Stimulated activated CD8-positive, alpha-beta memory T cell treated with anti-CD3 and anti-CD28 coated beads, Interleukin-15, amount 100 ng/mL, for 4 hours (primary cell): ENCODE data around the gene SUGT1.

ENCODE experiments used
- DNase-seq, 2 donors: peaks; one replicate each; pipeline ENCODE4 v3.0.0-alpha.2; 2020; ENCODE audit warnings: low read depth in 2 of 2

SUGT1 gene

DNA sequence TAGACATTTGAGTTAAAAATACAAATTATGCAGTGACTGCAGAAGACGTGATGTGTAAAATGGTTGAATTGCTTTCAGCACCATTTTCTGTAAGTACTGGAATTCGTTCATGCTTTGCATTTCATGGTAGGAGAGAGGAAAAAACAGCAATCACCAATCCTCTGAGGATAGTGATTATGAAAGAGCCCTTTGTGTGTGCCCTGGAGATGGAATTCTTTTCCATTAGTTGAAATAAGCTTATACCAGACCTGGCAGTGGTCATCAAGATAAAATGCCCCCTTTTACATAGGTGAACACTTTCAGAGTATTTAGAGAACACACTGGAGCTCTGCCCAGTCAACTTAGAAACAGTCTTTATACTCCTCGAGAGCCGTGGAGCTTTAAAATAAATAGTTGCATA, 85.3 kb downstream of the SUGT1 start:
- DNase-seq, result no peak

DNA sequence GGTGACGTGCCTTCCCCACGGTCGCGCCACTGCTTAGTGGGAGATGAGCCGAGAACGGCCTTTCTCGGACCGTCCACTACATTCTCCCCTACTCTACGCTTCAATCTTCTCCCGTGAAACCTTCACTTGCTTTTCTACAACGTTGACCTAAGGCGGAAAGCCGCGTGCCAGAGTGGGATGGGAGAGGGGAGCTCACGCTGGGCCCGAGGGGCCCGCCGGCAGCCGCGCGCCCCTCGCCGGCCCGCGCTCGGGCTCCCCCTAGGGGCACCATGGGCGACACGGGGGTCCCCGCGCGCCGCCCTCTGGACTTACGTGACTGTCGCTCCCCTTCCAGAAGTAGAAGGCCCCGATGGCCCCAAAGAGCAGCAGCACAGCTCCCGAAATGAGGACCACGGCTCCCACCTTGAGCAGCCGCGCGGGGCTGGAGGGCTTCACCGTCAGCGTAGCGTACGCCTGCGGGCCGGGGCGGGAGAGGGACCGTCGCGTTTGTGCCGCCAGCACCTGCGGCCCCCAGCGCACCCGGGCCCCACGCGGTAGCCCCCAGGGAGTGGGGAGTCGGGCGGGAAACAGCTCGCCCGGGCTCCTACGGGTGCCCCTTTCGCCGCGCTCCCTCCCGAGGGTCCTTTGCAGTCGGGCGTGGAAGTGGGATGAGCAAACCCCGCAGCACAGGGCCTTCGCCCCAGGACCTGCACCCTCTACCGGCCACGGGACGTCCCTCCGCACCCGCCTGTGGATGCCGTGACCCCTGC, 86.3 kb downstream of the SUGT1 start:
- peak in 1 of 2 donors; percentile 1 for DNase-seq

DNA sequence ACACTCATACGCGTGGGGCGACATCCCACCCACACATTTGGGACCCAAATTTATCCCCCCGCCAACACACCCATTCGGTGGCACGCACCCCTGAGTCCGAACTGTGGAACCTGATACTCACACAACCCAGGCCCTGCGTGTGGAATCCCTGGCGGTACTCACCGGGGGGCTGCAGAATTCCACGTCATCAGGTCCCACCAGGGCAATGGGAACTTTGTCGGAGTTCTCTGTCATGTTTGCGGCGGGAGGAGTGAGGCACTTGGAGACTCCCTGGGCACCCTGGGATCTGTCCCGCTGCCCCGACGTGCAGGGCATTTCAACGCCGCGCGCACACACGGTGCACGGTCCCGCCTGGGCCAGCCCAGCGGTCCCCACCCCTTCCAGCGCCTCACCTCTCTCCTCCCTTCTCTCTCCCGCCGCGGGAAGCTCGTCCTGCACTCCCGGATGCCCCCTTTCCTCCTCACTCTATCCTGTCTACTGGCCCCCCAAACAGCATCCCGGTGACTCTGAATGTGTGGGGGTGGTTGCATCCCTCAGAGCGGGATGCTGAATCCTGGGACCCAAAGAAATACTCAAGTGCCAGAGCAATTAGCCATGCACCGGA, 86.9 kb downstream of the SUGT1 start, which contains the start of gene CNMD:
Gene CNMD (minus strand): TSS at position 353 of the 604 bp plus-strand sequence. CDS start 119 bp downstream, at position 234.
- no peak for DNase-seq

DNA sequence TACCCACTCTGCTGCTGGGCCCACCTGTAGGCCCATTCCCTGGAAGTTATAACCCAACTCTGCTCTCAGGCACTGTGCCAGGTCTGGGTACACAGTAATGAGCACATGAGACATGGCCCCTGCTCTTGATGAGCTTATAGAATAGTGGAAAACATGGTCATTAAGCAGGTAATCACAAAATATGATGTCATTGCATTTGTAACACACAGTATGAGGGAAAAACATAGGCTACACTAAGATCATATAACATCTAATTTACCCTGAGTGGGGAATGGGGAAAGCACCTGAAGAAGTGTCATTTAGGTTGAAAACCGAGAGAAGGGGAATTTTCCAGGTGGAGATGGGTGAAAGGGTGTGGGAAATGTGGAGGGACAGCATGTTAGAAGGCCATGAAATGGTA, 90.9 kb downstream of the SUGT1 start:
- DNase-seq, result no peak

DNA sequence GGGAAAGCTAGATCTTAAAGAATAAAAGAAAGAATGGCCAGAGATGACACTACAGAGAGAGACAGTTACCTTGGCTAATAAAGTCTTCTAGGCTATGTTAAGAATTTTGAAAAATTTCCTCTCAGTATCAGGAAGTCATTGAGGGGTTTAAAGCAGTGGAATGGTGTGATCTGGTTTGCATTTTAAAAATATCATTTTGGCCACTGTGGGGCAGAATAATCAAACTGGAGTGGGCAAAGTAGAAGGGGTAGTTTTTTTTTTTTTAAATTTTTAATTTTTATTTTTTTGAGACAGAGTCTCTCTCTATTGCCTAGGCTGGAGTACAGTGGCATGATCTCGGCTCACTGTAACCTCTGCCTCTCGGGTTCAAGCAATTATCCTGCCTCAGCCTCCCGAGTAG, 91.4 kb downstream of the SUGT1 start:
- DNase-seq, result no peak

DNA sequence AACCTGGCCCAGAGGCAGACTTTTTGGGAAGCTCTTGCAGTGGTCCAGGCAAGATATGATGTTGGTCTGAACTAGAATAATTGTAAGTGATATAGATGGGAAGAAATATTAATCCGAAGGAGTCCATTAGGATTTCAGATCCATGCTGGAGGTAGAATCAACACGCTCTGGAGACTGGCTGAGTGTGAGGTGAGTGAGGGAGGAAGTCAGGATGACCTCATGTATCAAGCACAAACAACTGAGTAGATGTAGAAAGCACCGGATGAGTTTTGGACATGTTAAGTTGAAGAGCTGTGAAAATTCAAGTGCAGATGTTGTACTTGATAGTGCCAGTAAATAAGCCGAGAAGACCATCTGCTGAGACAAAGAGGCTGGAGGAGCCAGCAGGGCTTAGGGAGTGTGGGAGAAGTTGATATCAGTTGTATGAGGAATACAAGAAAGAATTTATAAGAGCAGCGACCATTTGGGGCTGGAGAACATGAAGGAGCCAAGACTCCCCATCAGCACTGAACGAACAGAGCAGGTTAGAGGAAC, 92.3 kb downstream of the SUGT1 start:
- DNase-seq, result no peak

DNA sequence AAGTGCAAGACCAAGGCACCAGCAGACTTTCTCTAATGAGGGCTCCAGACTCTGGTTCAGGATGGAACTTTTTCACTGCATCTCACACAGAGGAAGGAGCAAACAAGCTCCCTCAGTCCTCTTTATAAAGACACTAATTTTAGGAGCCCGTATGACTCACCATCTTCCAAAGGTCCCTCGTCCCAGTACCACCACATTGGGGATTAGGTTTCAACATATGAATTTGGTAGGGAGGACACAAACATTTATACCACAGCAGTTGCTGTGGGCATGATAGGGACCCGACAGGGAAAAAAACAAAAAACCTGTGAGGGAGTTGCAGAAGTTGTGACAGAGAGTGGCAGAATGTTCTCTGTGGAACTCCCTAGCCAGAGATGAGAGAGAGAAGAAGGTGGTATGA, 93.5 kb downstream of the SUGT1 start:
- no peak for DNase-seq

DNA sequence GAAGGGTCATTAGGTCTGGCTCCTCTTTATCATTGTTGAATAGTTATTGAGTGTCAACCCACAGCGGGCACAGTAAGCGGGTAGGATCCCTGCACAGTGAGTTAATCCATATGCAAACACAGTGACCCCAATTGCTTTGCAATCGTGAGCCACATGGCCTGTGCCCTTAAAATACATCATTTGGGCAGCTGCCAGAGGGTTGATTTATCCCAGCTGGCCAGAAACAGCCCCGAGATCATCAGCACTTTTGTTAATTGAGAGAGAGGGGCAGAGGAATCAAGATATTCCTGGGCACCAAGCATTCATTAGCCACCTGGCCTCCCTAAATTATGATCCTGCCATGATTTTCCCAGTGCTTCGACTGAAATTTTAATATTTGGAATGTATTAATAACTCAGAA, 96.8 kb downstream of the SUGT1 start:
- no peak for DNase-seq
